Glomerular visceral epithelial cell (primary cell): ENCODE results near the gene MOB3B.
A peak's percentile ranks its signal among the peaks of the same experiment; 100 is the strongest.

Source experiments
- DNase-seq: peaks from one replicate; pipeline ENCODE4 v3.0.0-alpha.2; 2016; ENCODE audit errors: extremely low spot score

The MOB3B gene

GRCh38 chr9:27341545-27342294, 187.9 kb downstream of the MOB3B start:
- no peak for DNase-seq

- DNase-seq: no peak
Measured at GRCh38 chr9:27340961-27341511, 188.6 kb downstream of the MOB3B start.

- DNase-seq: no peak
Measured at GRCh38 chr9:27340285-27340674, 189.3 kb downstream of the MOB3B start.

GRCh38 chr9:27339661-27340284, 189.8 kb downstream of the MOB3B start:
- DNase-seq: no peak

GRCh38 chr9:27338527-27338903, 191.1 kb downstream of the MOB3B start:
- DNase-seq: no peak

GRCh38 chr9:27337833-27338526, 191.6 kb downstream of the MOB3B start:
- no peak for DNase-seq

GRCh38 chr9:27337236-27337635, 192.4 kb downstream of the MOB3B start:
- no peak for DNase-seq

GRCh38 chr9:27336829-27337228, 192.8 kb downstream of the MOB3B start:
- no peak for DNase-seq

GRCh38 chr9:27336126-27336525, 193.5 kb downstream of the MOB3B start:
- no peak for DNase-seq

- no peak for DNase-seq
Measured at GRCh38 chr9:27335075-27335474, 194.5 kb downstream of the MOB3B start.

- peak; percentile 75 for DNase-seq
Measured at GRCh38 chr9:27333241-27334052, 196.2 kb downstream of the MOB3B start.

GRCh38 chr9:27331393-27331792, 198.2 kb downstream of the MOB3B start:
- DNase-seq: no peak

- no peak for DNase-seq
Measured at GRCh38 chr9:27329291-27329690, 200.3 kb downstream of the MOB3B start.

GRCh38 chr9:27328483-27328882, 201.1 kb downstream of the MOB3B start:
- no peak for DNase-seq

GRCh38 chr9:27311184-27311583, 218.4 kb downstream of the MOB3B start:
- no peak for DNase-seq

GRCh38 chr9:27310582-27310981, 219.0 kb downstream of the MOB3B start:
- DNase-seq: no peak

- no peak for DNase-seq
Measured at GRCh38 chr9:27308691-27309390, 220.8 kb downstream of the MOB3B start.

- no peak for DNase-seq
Measured at GRCh38 chr9:27304521-27304920, 225.1 kb downstream of the MOB3B start.

- no peak for DNase-seq
Measured at GRCh38 chr9:27303219-27303618, 226.4 kb downstream of the MOB3B start.

GRCh38 chr9:27297050-27297449, 232.6 kb downstream of the MOB3B start, which contains the start of gene EQTN:
EQTN (minus strand) TSS chr9:27297150; CDS start chr9:27297055, 95 bp downstream.
- no peak for DNase-seq

GRCh38 chr9:27293996-27294395, 235.6 kb downstream of the MOB3B start:
- no peak for DNase-seq
